Astrocyte of the spinal cord (primary cell): Measurements from ENCODE around the gene SHLD1.

Source experiments
- DNase-seq: peaks from one replicate; pipeline ENCODE4 v3.0.0; 2011; ENCODE audit warnings: low read depth, low spot score
- H3K4me3 ChIP-seq: 2 replicates; pipeline ENCODE4 v1.5.1; 2011; ENCODE audit warnings: low read depth, mild to moderate bottlenecking, low read length, moderate library complexity
- CTCF ChIP-seq: IDR thresholded peaks from 2 replicates; pipeline ENCODE4 v1.5.1; 2012; ENCODE audit warnings: low read depth, mild to moderate bottlenecking, low read length, inconsistent platforms
- in situ Hi-C: cut with HindIII; loops from 2 replicates; pipeline ENCODE4 v1.10.0; 2017; ENCODE audit warnings: low sequenced_read_pairs

SHLD1 gene

GRCh38 chr20:5893052-5893451 is 142.9 kb downstream of the SHLD1 start:
- no peak for TF ChIP-seq CTCF
- H3K4me3 ChIP-seq = no peak overlapping the region
- DNase-seq = no peak
- in situ Hi-C loops = no loop called here

DNA sequence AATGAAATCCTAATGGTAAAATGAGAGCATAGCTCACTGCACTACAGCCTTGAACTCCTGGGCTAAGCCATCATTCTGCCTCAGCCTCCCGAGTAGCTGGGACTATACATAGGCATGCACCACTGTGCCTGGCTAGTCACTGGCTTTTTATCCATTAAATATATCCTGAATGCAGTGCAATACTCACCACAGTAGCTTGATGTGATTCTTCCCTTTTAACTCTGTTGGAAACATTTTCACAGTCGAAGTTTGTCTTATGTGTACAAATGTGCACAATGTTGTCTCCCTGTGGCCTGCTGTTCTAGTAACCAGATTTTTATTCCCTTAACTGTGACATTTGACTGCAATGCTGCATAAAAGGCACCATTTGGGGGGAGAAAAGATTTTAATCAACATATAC is 143.4 kb downstream of the SHLD1 start:
- no peak overlapping the region for H3K4me3 ChIP-seq
- in situ Hi-C loops = no loop called here
- TF ChIP-seq CTCF = no peak
- DNase-seq = no peak

DNA sequence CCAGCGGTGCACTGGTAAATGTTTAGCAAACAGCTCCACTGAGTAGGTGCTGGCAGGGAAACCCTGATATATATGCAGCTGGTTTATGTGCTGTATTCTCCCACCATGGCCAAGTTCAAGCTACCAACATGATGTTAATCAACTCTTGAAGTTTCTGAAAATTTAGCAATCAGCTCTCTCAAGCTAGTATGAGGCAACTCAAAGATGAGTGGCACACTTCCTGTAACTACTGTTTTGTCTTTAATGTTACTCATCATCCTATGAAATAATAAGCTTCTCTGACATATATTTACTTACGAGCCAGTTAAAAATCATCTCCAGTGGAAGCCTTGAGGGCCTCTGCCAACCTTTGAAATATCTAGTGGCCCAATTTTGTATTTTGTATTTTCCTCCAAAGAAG is 145.4 kb downstream of the SHLD1 start:
- no peak for TF ChIP-seq CTCF
- no peak overlapping the region for H3K4me3 ChIP-seq
- no peak for DNase-seq
- in situ Hi-C loops = no loop called here

GRCh38 chr20:5899444-5899843 is 149.2 kb downstream of the SHLD1 start:
- no peak for TF ChIP-seq CTCF
- no peak overlapping the region for H3K4me3 ChIP-seq
- in situ Hi-C loops = no loop called here
- no peak for DNase-seq

DNA sequence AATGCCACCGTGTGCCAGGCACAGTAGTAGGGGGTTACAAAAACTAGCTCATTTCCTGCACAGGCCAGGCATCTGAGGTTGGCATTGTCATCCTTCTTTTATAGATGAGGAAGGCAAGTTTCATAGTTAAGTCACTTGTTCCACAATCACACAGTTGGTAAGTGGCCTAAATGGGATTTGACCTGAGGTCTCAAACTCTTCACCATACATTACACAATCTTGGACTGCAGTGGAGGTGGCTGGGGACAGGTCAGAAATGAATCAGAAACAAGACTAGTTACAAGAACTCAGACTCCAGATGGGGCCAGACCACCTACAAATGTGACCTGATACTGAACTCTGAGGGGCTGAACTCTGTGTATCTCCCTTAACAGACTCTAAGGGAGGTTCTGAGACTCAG is 150.7 kb downstream of the SHLD1 start:
- in situ Hi-C loops = no loop called here
- DNase-seq = no peak
- no peak overlapping the region for H3K4me3 ChIP-seq
- TF ChIP-seq CTCF = no peak

DNA sequence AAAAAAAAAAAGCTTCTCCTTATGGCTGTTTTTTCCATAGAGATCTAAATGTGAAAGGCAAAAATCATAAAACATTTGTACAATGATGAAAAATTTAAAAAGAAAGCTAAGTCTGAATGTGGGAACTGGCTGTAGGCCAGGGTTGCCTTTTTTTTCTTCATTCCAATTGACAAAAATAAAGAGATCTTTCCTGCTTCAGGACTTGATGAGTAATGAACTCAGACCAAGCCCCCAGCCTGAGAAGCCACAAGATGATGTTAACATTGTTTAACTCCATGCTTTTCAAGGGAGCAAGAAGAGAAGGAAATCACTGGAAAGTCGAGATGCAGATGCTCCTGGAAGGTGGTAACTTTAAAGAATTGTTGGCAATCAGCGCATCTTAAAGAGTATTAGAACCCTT is 158.8 kb downstream of the SHLD1 start:
- no peak for TF ChIP-seq CTCF
- H3K4me3 ChIP-seq = no peak overlapping the region
- in situ Hi-C loops = no loop called here
- no peak for DNase-seq

DNA sequence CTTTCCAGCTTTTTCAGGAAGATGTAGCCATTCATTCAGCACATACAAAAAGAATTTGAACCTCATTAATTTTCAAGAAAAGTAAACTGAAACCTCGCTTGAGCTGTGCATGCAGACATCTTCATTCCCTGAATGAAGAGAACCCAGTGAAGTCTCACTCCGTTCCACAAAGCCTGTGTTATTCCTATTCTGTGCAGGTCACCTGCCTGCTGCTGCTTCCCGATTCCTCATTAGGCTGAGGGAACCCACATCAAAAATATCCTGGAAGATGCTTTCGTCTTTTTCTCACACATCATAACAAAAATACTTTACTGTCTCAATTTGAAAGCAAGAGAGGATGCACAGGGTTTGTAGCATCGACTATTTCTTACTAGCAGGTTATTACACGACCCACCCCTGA is 160.0 kb downstream of the SHLD1 start:
- TF ChIP-seq CTCF = no peak
- no peak for DNase-seq

More for the DNA sequence above, 160.0 kb downstream of the SHLD1 start:
- in situ Hi-C loops = no loop called here
- no peak overlapping the region for H3K4me3 ChIP-seq
